Mucosa of descending colon (tissue), 3 donors: Measurements from ENCODE around the gene ERGIC3. TPM values are rescaled to one million over a fixed set of nuclear protein-coding genes. Genes with fewer than 3 reads are reported as not detected.

ENCODE experiments used
- ATAC-seq: fragments of 200-7000 bp; cut with Tn5 transposase; one replicate; pipeline ENCODE4 v1.9.1; 2020; ENCODE audit warnings: mild to moderate bottlenecking, moderate library complexity
- DNase-seq, 3 donors: peaks; one replicate each; pipeline ENCODE4 v3.0.0-alpha.2; 2020
- H3K36me3 ChIP-seq: fragments of 200-600 bp; one replicate; pipeline ENCODE4 v1.8.0; 2021; ENCODE audit warnings: low read depth, mild to moderate bottlenecking
- H3K4me1 ChIP-seq: fragments of 200-600 bp; one replicate; pipeline ENCODE4 v1.8.0; 2021; ENCODE audit warnings: low read depth, mild to moderate bottlenecking
- H3K4me3 ChIP-seq: fragments of 200-600 bp; one replicate; pipeline ENCODE4 v1.8.0; 2021; ENCODE audit warnings: mild to moderate bottlenecking
- H3K9me3 ChIP-seq: fragments of 200-600 bp; one replicate; pipeline ENCODE4 v1.8.0; 2021; ENCODE audit warnings: mild to moderate bottlenecking
- CTCF ChIP-seq: fragments of 200-600 bp; IDR thresholded peaks from one replicate; pipeline ENCODE4 v1.8.0; 2022; ENCODE audit warnings: antibody characterized with exemption, mild to moderate bottlenecking
- intact Hi-C, 2 donors: fragments of 100-400 bp; cut with DNase I in 1 of 2; cut with micrococcal nuclease in 1 of 2; formaldehyde crosslinking; loops; one replicate each; pipeline versions ENCODE4 v1.11.0 to v1.11.1; 2022; cut with DNase I, micrococcal nuclease
- total RNA-seq, 3 donors: library from RNA; stranded (reverse); fragmentation: NEBNext Ultra II Directional in 2 of 3; extraction: Animal tissue kit (Norgen Biotek cat#: 25700) in 2 of 3; gene quantifications; one replicate each; pipeline versions ENCODE4 v1.2.1 to v1.2.4, GENCODE V29; 2021 to 2023
- donor health status: DM: no; HTN: no; CAD: no; lungs with moderate emphysema.
- donor health status: DM: no; HTN: no; CAD: no.
- donor health status: DM: no; HTN: yes; CAD: no.

ERGIC3 gene
- total RNA-seq, 3 donors from 2014 or later: 194 to 283 (median 206) TPM

GRCh38 chr20:35586751-35587425, 45.0 kb downstream of the ERGIC3 start:
- no peak for ATAC-seq
- intact Hi-C loops: no loop called here
- no peaks in the 10 kb centered on the region for H3K36me3 ChIP-seq
- no peak overlapping the region for H3K4me3 ChIP-seq
- H3K4me1 ChIP-seq: no peaks in the 10 kb centered on the region
- H3K9me3 ChIP-seq: no peaks in the 10 kb centered on the region
- no peak for DNase-seq
- no peak for TF ChIP-seq CTCF

GRCh38 chr20:35587436-35587835, 45.6 kb downstream of the ERGIC3 start:
- Histone ChIP-seq H3K4me3 (no peak overlapping the region), H3K4me1 (no peaks in the 10 kb centered on the region), H3K36me3 (no peaks in the 10 kb centered on the region), H3K9me3 (no peaks in the 10 kb centered on the region)
- ATAC-seq (no peak), DNase-seq (no peak)
- intact Hi-C loops: no loop called here
- TF ChIP-seq CTCF: no peak

- H3K36me3 ChIP-seq: no peaks in the 10 kb centered on the region
- no peak for DNase-seq
- intact Hi-C loops: no loop called here
- H3K4me1 ChIP-seq: no peaks in the 10 kb centered on the region
- no peak for TF ChIP-seq CTCF
- ATAC-seq: no peak
- no peak overlapping the region for H3K4me3 ChIP-seq
- no peaks in the 10 kb centered on the region for H3K9me3 ChIP-seq
Observed at GRCh38 chr20:35588397-35588796, 46.5 kb downstream of the ERGIC3 start.

GRCh38 chr20:35592339-35592974, 50.6 kb downstream of the ERGIC3 start:
- intact Hi-C loops: no loop called here
- Histone ChIP-seq H3K36me3 (no peaks in the 10 kb centered on the region), H3K4me3 (no peak overlapping the region), H3K9me3 (no peaks in the 10 kb centered on the region), H3K4me1 (no peaks in the 10 kb centered on the region)
- no peak for TF ChIP-seq CTCF
- ATAC-seq (peak; percentile 54), DNase-seq (peak in 1 of 3 donors; percentile 6)

- no peaks in the 10 kb centered on the region for H3K9me3 ChIP-seq
- TF ChIP-seq CTCF: no peak
- DNase-seq (peak in 1 of 3 donors; percentile 24), ATAC-seq (no peak)
- H3K4me1 ChIP-seq: no peaks in the 10 kb centered on the region
- H3K36me3 ChIP-seq: no peaks in the 10 kb centered on the region
- intact Hi-C loops: no loop called here
- H3K4me3 ChIP-seq: no peak overlapping the region
Observed at GRCh38 chr20:35595456-35595855, 53.6 kb downstream of the ERGIC3 start.
